ENCODE data around the gene SLBP.
"Not testable (repeated sequence)": the region's sequence is repeated elsewhere in the genome, so short reads cannot be mapped to it uniquely, and the experiment has no call there.

SLBP gene

GRCh38 chr4:1705732-1706131 lies 6.4 kb downstream of the SLBP start:
- no peak for DNase-seq

GRCh38 chr4:1703867-1704266 lies 8.3 kb downstream of the SLBP start:
- no peak for DNase-seq

- DNase-seq, result not testable (repeated sequence)
Observed at GRCh38 chr4:1701671-1702070, 10.4 kb downstream of the SLBP start.

- DNase-seq, result no peak
Observed at GRCh38 chr4:1695913-1696312, 16.2 kb downstream of the SLBP start.

- DNase-seq, result no peak
Observed at GRCh38 chr4:1693131-1693896, 18.8 kb downstream of the SLBP start.

GRCh38 chr4:1691737-1692373 lies 20.3 kb downstream of the SLBP start:
- DNase-seq, result no peak

GRCh38 chr4:1690698-1691097 lies 21.4 kb downstream of the SLBP start:
- no peak for DNase-seq

- no peak for DNase-seq
Observed at GRCh38 chr4:1686440-1687036, 25.6 kb downstream of the SLBP start.

- no peak for DNase-seq
Observed at GRCh38 chr4:1685235-1686150, 26.6 kb downstream of the SLBP start.

GRCh38 chr4:1684506-1685234 lies 27.4 kb downstream of the SLBP start:
- DNase-seq, result no peak

- peak; percentile 41 for DNase-seq
Observed at GRCh38 chr4:1683736-1684505, 28.2 kb downstream of the SLBP start, which contains the start of gene FAM53A. Gene FAM53A (minus strand): TSS chr4:1684313. CDS start chr4:1668741, 15,572 bp downstream.

- no peak for DNase-seq
Observed at GRCh38 chr4:1683261-1683735, 28.8 kb downstream of the SLBP start.

- DNase-seq, result no peak
Observed at GRCh38 chr4:1682860-1683259, 29.3 kb downstream of the SLBP start.

- DNase-seq, result no peak
Observed at GRCh38 chr4:1678244-1678643, 33.9 kb downstream of the SLBP start.

- no peak for DNase-seq
Observed at GRCh38 chr4:1676605-1677525, 35.3 kb downstream of the SLBP start.

GRCh38 chr4:1675802-1676137 lies 36.3 kb downstream of the SLBP start:
- no peak for DNase-seq

GRCh38 chr4:1675136-1675801 lies 36.9 kb downstream of the SLBP start:
- no peak for DNase-seq

GRCh38 chr4:1674682-1675081 lies 37.4 kb downstream of the SLBP start:
- DNase-seq, result no peak

GRCh38 chr4:1673671-1674070 lies 38.4 kb downstream of the SLBP start:
- DNase-seq, result no peak

- DNase-seq, result not testable (repeated sequence)
Observed at GRCh38 chr4:1671011-1671410, 41.1 kb downstream of the SLBP start.

All from DMS153 (cell line).